ENCODE results near the gene ACAD10.

GRCh38 chr12:111780166-111780565 lies 94.3 kb downstream of the ACAD10 start:
- TF ChIP-seq POLR2A (IDR thresholded peaks at IDR 0.05) (no peak), CTCF (IDR thresholded peaks at IDR 0.05) (no peak)

Measured in adrenal gland (tissue), 5 donors.